GM12864 (cell line): Measurements from ENCODE around the gene ALPK3.

Experiments used
- DNase-seq: peaks from one replicate; pipeline ENCODE4 v3.0.0-alpha.2; 2011; ENCODE audit warnings: low read depth
- H3K4me3 ChIP-seq: 2 replicates; pipeline ENCODE4 v1.5.1; 2011; ENCODE audit warnings: mild to moderate bottlenecking, low read depth, low read length, control low read depth
- CTCF ChIP-seq: IDR thresholded peaks from 2 replicates; pipeline ENCODE4 v1.5.1; 2011; ENCODE audit warnings: low read depth, mild to moderate bottlenecking, moderate library complexity, low read length, control low read depth, inconsistent platforms; ENCODE audit errors: missing control alignments

ALPK3 gene

GRCh38 chr15:84807228-84807627, 9.9 kb upstream of the ALPK3 start:
- DNase-seq: no peak
- no peak for TF ChIP-seq CTCF
- no peak overlapping the region for H3K4me3 ChIP-seq

- H3K4me3 ChIP-seq: no peak overlapping the region
- TF ChIP-seq CTCF: no peak
- no peak for DNase-seq
Measured at GRCh38 chr15:84810073-84810840, 6.9 kb upstream of the ALPK3 start.

- H3K4me3 ChIP-seq: no peak overlapping the region
- no peak for TF ChIP-seq CTCF
- no peak for DNase-seq
Measured at GRCh38 chr15:84811151-84811550, 6.0 kb upstream of the ALPK3 start.

GRCh38 chr15:84811828-84812227, 5.3 kb upstream of the ALPK3 start:
- TF ChIP-seq CTCF: no peak
- H3K4me3 ChIP-seq: no peak overlapping the region
- DNase-seq: no peak

- H3K4me3 ChIP-seq: no peak overlapping the region
- no peak for TF ChIP-seq CTCF
- no peak for DNase-seq
Measured at GRCh38 chr15:84812842-84813241, 4.3 kb upstream of the ALPK3 start.

- no peak for DNase-seq
- no peak for TF ChIP-seq CTCF
- H3K4me3 ChIP-seq: no peak overlapping the region
Measured at GRCh38 chr15:84813435-84813834, 3.7 kb upstream of the ALPK3 start.

GRCh38 chr15:84813931-84814330, 3.2 kb upstream of the ALPK3 start:
- TF ChIP-seq CTCF: no peak
- no peak for DNase-seq
- no peak overlapping the region for H3K4me3 ChIP-seq
